Tibial nerve (tissue), 3 donors: ENCODE data around the gene NKX2-4.

Source experiments
- CTCF ChIP-seq, 5 experiments: fragments of 200-600 bp in 3 of 5; fragments of 450-650 bp in 2 of 5; sonication (generic) in 3 of 5; IDR thresholded peaks; one replicate each; pipeline ENCODE4 v1.5.1; 2016 to 2019; ENCODE audit warnings: antibody characterized with exemption in 5 of 5, mild to moderate bottlenecking in 3 of 5, moderate library complexity in 2 of 5
- POLR2A ChIP-seq, 2 donors: fragments of 450-650 bp; IDR thresholded peaks; one replicate each; pipeline ENCODE4 v1.6.1; 2017; ENCODE audit warnings: antibody characterized with exemption in 2 of 2, mild to moderate bottlenecking in 2 of 2, moderate library complexity in 2 of 2

- TF ChIP-seq CTCF (IDR thresholded peaks at IDR 0.05), result no peak
- TF ChIP-seq POLR2A (IDR thresholded peaks at IDR 0.05), result no peak
These were observed 556 bp downstream of the NKX2-4 start for GRCh38 chr20:21396599-21397340.
